ENCODE measurements around the gene EMC6.

The EMC6 gene

GRCh38 chr17:3636908-3637373 lies 31.7 kb upstream of the EMC6 start:
- DNase-seq (ENCODE audit: insufficient read length) (no peak), FAIRE-seq (no peak)
- TF ChIP-seq TAF1 (IDR thresholded peaks at IDR 0.05; ENCODE audit: borderline replicate concordance, low read depth, low read length), result no peak
- no peak for TF ChIP-seq POLR2A (IDR thresholded peaks at IDR 0.05; ENCODE audit: low read depth, low read length)
- TF ChIP-seq POLR2AphosphoS5 (IDR thresholded peaks at IDR 0.05; ENCODE audit: low read depth, low read length), result no peak

GRCh38 chr17:3639981-3640596 lies 28.5 kb upstream of the EMC6 start:
- FAIRE-seq (peak; percentile 9), DNase-seq (ENCODE audit: insufficient read length) (no peak)
- no peak for TF ChIP-seq TAF1 (IDR thresholded peaks at IDR 0.05; ENCODE audit: borderline replicate concordance, low read depth, low read length)
- no peak for TF ChIP-seq POLR2AphosphoS5 (IDR thresholded peaks at IDR 0.05; ENCODE audit: low read depth, low read length)
- no peak for TF ChIP-seq POLR2A (IDR thresholded peaks at IDR 0.05; ENCODE audit: low read depth, low read length)

GRCh38 chr17:3641014-3641413 lies 27.6 kb upstream of the EMC6 start:
- no peak for FAIRE-seq
- TF ChIP-seq POLR2AphosphoS5 (IDR thresholded peaks at IDR 0.05; ENCODE audit: low read depth, low read length) (no peak), TAF1 (IDR thresholded peaks at IDR 0.05; ENCODE audit: borderline replicate concordance, low read depth, low read length) (no peak)
- no peak for DNase-seq (ENCODE audit: insufficient read length)

GRCh38 chr17:3641717-3642486 lies 26.7 kb upstream of the EMC6 start:
- TF ChIP-seq POLR2A (IDR thresholded peaks at IDR 0.05; ENCODE audit: low read depth, low read length), result no peak
- TF ChIP-seq TAF1 (IDR thresholded peaks at IDR 0.05; ENCODE audit: borderline replicate concordance, low read depth, low read length), result no peak
- no peak for TF ChIP-seq POLR2AphosphoS5 (IDR thresholded peaks at IDR 0.05; ENCODE audit: low read depth, low read length)
- DNase-seq (ENCODE audit: insufficient read length), result no peak
- FAIRE-seq, result no peak

GRCh38 chr17:3643889-3644349 lies 24.7 kb upstream of the EMC6 start:
- no peak for DNase-seq (ENCODE audit: insufficient read length)
- FAIRE-seq, result peak; percentile 73
- TF ChIP-seq POLR2AphosphoS5 (IDR thresholded peaks at IDR 0.05; ENCODE audit: low read depth, low read length) (no peak), POLR2A (IDR thresholded peaks at IDR 0.05; ENCODE audit: low read depth, low read length) (no peak), TAF1 (IDR thresholded peaks at IDR 0.05; ENCODE audit: borderline replicate concordance, low read depth, low read length) (no peak)

GRCh38 chr17:3645310-3645709 lies 23.3 kb upstream of the EMC6 start:
- DNase-seq (ENCODE audit: insufficient read length) (no peak), FAIRE-seq (no peak)
- no peak for TF ChIP-seq POLR2AphosphoS5 (IDR thresholded peaks at IDR 0.05; ENCODE audit: low read depth, low read length)
- TF ChIP-seq POLR2A (IDR thresholded peaks at IDR 0.05; ENCODE audit: low read depth, low read length), result no peak
- no peak for TF ChIP-seq TAF1 (IDR thresholded peaks at IDR 0.05; ENCODE audit: borderline replicate concordance, low read depth, low read length)

- FAIRE-seq (no peak), DNase-seq (ENCODE audit: insufficient read length) (no peak)
- TF ChIP-seq TAF1 (IDR thresholded peaks at IDR 0.05; ENCODE audit: borderline replicate concordance, low read depth, low read length) (no peak), POLR2A (IDR thresholded peaks at IDR 0.05; ENCODE audit: low read depth, low read length) (no peak), POLR2AphosphoS5 (IDR thresholded peaks at IDR 0.05; ENCODE audit: low read depth, low read length) (no peak)
Observed at GRCh38 chr17:3647251-3647650, 21.4 kb upstream of the EMC6 start.

GRCh38 chr17:3647769-3648555 lies 20.6 kb upstream of the EMC6 start:
- no peak for FAIRE-seq
- no peak for TF ChIP-seq TAF1 (IDR thresholded peaks at IDR 0.05; ENCODE audit: borderline replicate concordance, low read depth, low read length)
- TF ChIP-seq POLR2A (IDR thresholded peaks at IDR 0.05; ENCODE audit: low read depth, low read length), result no peak
- TF ChIP-seq POLR2AphosphoS5 (IDR thresholded peaks at IDR 0.05; ENCODE audit: low read depth, low read length), result no peak
- no peak for DNase-seq (ENCODE audit: insufficient read length)

- FAIRE-seq, result no peak
- TF ChIP-seq POLR2AphosphoS5 (IDR thresholded peaks at IDR 0.05; ENCODE audit: low read depth, low read length), result no peak
- no peak for TF ChIP-seq POLR2A (IDR thresholded peaks at IDR 0.05; ENCODE audit: low read depth, low read length)
- no peak for TF ChIP-seq TAF1 (IDR thresholded peaks at IDR 0.05; ENCODE audit: borderline replicate concordance, low read depth, low read length)
- no peak for DNase-seq (ENCODE audit: insufficient read length)
Observed at GRCh38 chr17:3655766-3656165, 12.8 kb upstream of the EMC6 start.

GRCh38 chr17:3656353-3656752 lies 12.3 kb upstream of the EMC6 start:
- DNase-seq (ENCODE audit: insufficient read length) (no peak), FAIRE-seq (no peak)
- TF ChIP-seq POLR2AphosphoS5 (IDR thresholded peaks at IDR 0.05; ENCODE audit: low read depth, low read length) (no peak), TAF1 (IDR thresholded peaks at IDR 0.05; ENCODE audit: borderline replicate concordance, low read depth, low read length) (no peak), POLR2A (IDR thresholded peaks at IDR 0.05; ENCODE audit: low read depth, low read length) (no peak)

Measured in GM12892 (cell line).